DND-41 (cell line): Measurements from ENCODE around the gene SON.
A peak's percentile ranks its signal among the peaks of the same experiment; 100 is the strongest.

Experiments used
- ATAC-seq: fragments of 200-7000 bp; cut with Tn5 transposase; 3 replicates; pipeline ENCODE4 v1.9.1; 2021; ENCODE audit warnings: low read depth; ENCODE audit not compliant: insufficient read depth
- DNase-seq: peaks from one replicate; pipeline ENCODE4 v3.0.0-alpha.2; 2020
- H2AFZ ChIP-seq: 2 replicates; pipeline ENCODE4 v1.6.0; 2012; ENCODE audit warnings: low read depth, low read length
- H3K27ac ChIP-seq: 2 replicates; pipeline ENCODE4 v1.5.1; 2012; ENCODE audit warnings: low read length, inconsistent platforms
- H3K27me3 ChIP-seq: fragments of 200-600 bp; sonication (generic); 2 replicates; pipeline ENCODE4 v1.6.0; 2012; ENCODE audit warnings: low read length, mild to moderate bottlenecking, inconsistent platforms; ENCODE audit not compliant: insufficient read depth, poor library complexity
- H3K36me3 ChIP-seq: 2 replicates; pipeline ENCODE4 v1.5.1; 2012; ENCODE audit warnings: low read length, inconsistent platforms; ENCODE audit not compliant: insufficient read depth
- H3K4me1 ChIP-seq: 2 replicates; pipeline ENCODE4 v1.5.1; 2012; ENCODE audit warnings: mild to moderate bottlenecking, low read length; ENCODE audit not compliant: insufficient read depth
- H3K4me2 ChIP-seq: 2 replicates; pipeline ENCODE4 v1.6.0; 2012; ENCODE audit warnings: mild to moderate bottlenecking, moderate library complexity, low read length, inconsistent platforms; ENCODE audit not compliant: insufficient read depth
- H3K4me3 ChIP-seq, 2 experiments: fragments of 200-600 bp in 1 of 2; shearing (Covaris generic) in 1 of 2; 2 replicates each; pipeline ENCODE4 v1.5.1; 2012 to 2016; ENCODE audit warnings: inconsistent platforms in 2 of 2, low read length in 2 of 2, mild to moderate bottlenecking in 2 of 2, low read depth in 1 of 2, moderate library complexity in 1 of 2
- H3K79me2 ChIP-seq: 2 replicates; pipeline ENCODE4 v1.6.0; 2012; ENCODE audit warnings: low read length, inconsistent platforms; ENCODE audit not compliant: insufficient read depth
- H3K9ac ChIP-seq: 2 replicates; pipeline ENCODE4 v1.6.0; 2012; ENCODE audit warnings: low read depth, mild to moderate bottlenecking, inconsistent platforms, low read length, moderate library complexity
- H3K9me3 ChIP-seq: 2 replicates; pipeline ENCODE4 v1.5.1; 2012; ENCODE audit warnings: low read length, moderate library complexity, mild to moderate bottlenecking, inconsistent platforms; ENCODE audit not compliant: insufficient read depth, severe bottlenecking
- H4K20me1 ChIP-seq: 2 replicates; pipeline ENCODE4 v1.6.0; 2012; ENCODE audit warnings: low read length; ENCODE audit not compliant: insufficient read depth
- CTCF ChIP-seq: IDR thresholded peaks from 2 replicates; pipeline ENCODE4 v1.5.1; 2012; ENCODE audit warnings: borderline replicate concordance, low read length, moderate library complexity, mild to moderate bottlenecking; ENCODE audit not compliant: poor library complexity, severe bottlenecking; ENCODE audit errors: extremely low read depth
- EZH2 ChIP-seq: IDR thresholded peaks from 3 replicates; pipeline ENCODE4 v1.6.1; 2012; ENCODE audit warnings: borderline replicate concordance, low read depth, mild to moderate bottlenecking, moderate library complexity, low read length, inconsistent platforms; ENCODE audit not compliant: severe bottlenecking

Gene SON

GRCh38 chr21:33542640-33543504 lies at the start of gene SON:
Gene SON, plus strand, starts transcription at chr21:33543038. Its CDS starts 55 bp downstream, at chr21:33543093.
- Histone ChIP-seq H3K4me1 (peaks cover 50% of the 10 kb centered on the region), H3K79me2 (peaks cover 96% of the 10 kb centered on the region), H3K4me3 (peak within 1 kb of the TSS; percentile 71 to 86), H4K20me1 (peaks cover 34% of the 10 kb centered on the region; the same call in 1 of the 2 replicates), H3K36me3 (peaks cover 41% of the 10 kb centered on the region), H2AFZ (peak within 1 kb of the TSS; percentile 85), H3K4me2 (peak within 1 kb of the TSS; percentile 87), H3K27me3 (no peaks in the 10 kb centered on the region), H3K9ac (peak within 1 kb of the TSS; percentile 94), H3K9me3 (no peaks in the 10 kb centered on the region), H3K27ac (peak within 1 kb of the TSS; percentile 99)
- ATAC-seq: peak; percentile 93
- peak; percentile 99 for DNase-seq
- no peak for TF ChIP-seq CTCF
- TF ChIP-seq EZH2: no peak

- no peak for TF ChIP-seq CTCF
- TF ChIP-seq EZH2: no peak
- Histone ChIP-seq H3K36me3 (no peaks in the 10 kb centered on the region), H3K27ac (no peak overlapping the region), H3K9ac (no peak overlapping the region), H3K79me2 (no peaks in the 10 kb centered on the region), H2AFZ (no peak overlapping the region), H3K4me3 (no peak overlapping the region), H3K4me2 (no peak overlapping the region), H3K4me1 (peaks cover 16% of the 10 kb centered on the region), H4K20me1 (no peaks in the 10 kb centered on the region), H3K27me3 (no peaks in the 10 kb centered on the region), H3K9me3 (no peaks in the 10 kb centered on the region)
- ATAC-seq (no peak), DNase-seq (no peak)
Observed at GRCh38 chr21:33493756-33494155, 49.1 kb upstream of the SON start.

DNA sequence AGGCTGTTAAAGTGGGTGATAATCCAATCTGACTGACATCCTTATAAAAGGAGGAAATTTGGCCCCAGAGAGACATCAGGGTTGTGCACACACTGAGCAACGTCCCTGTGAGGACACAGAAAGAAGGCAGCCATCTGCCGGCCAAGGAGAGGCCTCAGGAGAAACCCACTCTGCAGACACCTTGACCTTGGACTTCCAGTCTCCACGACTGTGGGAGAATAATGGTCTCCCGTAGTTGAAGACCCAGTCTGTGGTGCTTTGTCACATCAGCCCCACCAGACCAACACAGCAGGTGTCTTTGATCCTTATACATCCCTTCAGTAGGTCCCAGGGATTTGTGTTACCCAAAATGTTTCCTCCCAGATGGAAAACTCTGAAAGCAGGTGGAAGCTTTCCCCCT lies 47.1 kb upstream of the SON start:
- ATAC-seq: no peak
- Histone ChIP-seq H3K4me2 (no peak overlapping the region), H3K79me2 (no peaks in the 10 kb centered on the region), H2AFZ (no peak overlapping the region), H3K9ac (no peak overlapping the region), H3K4me1 (peaks cover 14% of the 10 kb centered on the region), H3K36me3 (no peaks in the 10 kb centered on the region), H3K27me3 (no peaks in the 10 kb centered on the region), H4K20me1 (no peaks in the 10 kb centered on the region), H3K4me3 (no peak overlapping the region), H3K27ac (no peak overlapping the region), H3K9me3 (no peaks in the 10 kb centered on the region)
- DNase-seq: no peak
- TF ChIP-seq CTCF (no peak), EZH2 (no peak)
